NCI-H526 treated with DMSO at 0.1 percent for 48 hours (cell line): Measurements from ENCODE around the gene RBMS3.

Experiments used
- DNase-seq: peaks from one replicate; lab custom pipeline; 2025; lab: John Stamatoyannopoulos, UW

RBMS3 gene

GRCh38 chr3:29741231-29741630, 460.4 kb downstream of the RBMS3 start:
- DNase-seq: no peak

GRCh38 chr3:29745232-29745870, 464.5 kb downstream of the RBMS3 start:
- DNase-seq: no peak

GRCh38 chr3:29746163-29746760, 465.4 kb downstream of the RBMS3 start:
- no peak for DNase-seq

- no peak for DNase-seq
These were observed 467.1 kb downstream of the RBMS3 start for GRCh38 chr3:29747991-29748390.

- no peak for DNase-seq
These were observed 470.9 kb downstream of the RBMS3 start for GRCh38 chr3:29751647-29752314.

- DNase-seq: no peak
These were observed 473.5 kb downstream of the RBMS3 start for GRCh38 chr3:29754346-29754745.

- DNase-seq: no peak
These were observed 474.5 kb downstream of the RBMS3 start for GRCh38 chr3:29755416-29755815.

GRCh38 chr3:29757054-29757777, 476.3 kb downstream of the RBMS3 start:
- DNase-seq: no peak

GRCh38 chr3:29758108-29758433, 477.2 kb downstream of the RBMS3 start:
- DNase-seq: no peak

GRCh38 chr3:29758434-29759322, 477.8 kb downstream of the RBMS3 start:
- DNase-seq: no peak

- no peak for DNase-seq
These were observed 478.7 kb downstream of the RBMS3 start for GRCh38 chr3:29759411-29760225.

- no peak for DNase-seq
These were observed 479.4 kb downstream of the RBMS3 start for GRCh38 chr3:29760226-29760685.

- DNase-seq: no peak
These were observed 480.6 kb downstream of the RBMS3 start for GRCh38 chr3:29761517-29761916.

- DNase-seq: no peak
These were observed 482.2 kb downstream of the RBMS3 start for GRCh38 chr3:29763115-29763514.

- peak; percentile 63 for DNase-seq
These were observed 483.2 kb downstream of the RBMS3 start for GRCh38 chr3:29764041-29764440.

GRCh38 chr3:29764603-29765254, 483.9 kb downstream of the RBMS3 start:
- peak; percentile 25 for DNase-seq

- DNase-seq: no peak
These were observed 490.7 kb downstream of the RBMS3 start for GRCh38 chr3:29771602-29772001.

GRCh38 chr3:29772436-29772835, 491.6 kb downstream of the RBMS3 start:
- DNase-seq: no peak

- peak; percentile 38 for DNase-seq
These were observed 492.6 kb downstream of the RBMS3 start for GRCh38 chr3:29773481-29773880.

- DNase-seq: peak; percentile 87
These were observed 494.5 kb downstream of the RBMS3 start for GRCh38 chr3:29775340-29775739.
